ENCODE data around the gene TAS2R1. TPM values are rescaled to one million over a fixed set of nuclear protein-coding genes. Genes with fewer than 3 reads are reported as not detected.

TAS2R1 gene
- total RNA-seq, 3 donors from 2014 or later = not detected

DNA sequence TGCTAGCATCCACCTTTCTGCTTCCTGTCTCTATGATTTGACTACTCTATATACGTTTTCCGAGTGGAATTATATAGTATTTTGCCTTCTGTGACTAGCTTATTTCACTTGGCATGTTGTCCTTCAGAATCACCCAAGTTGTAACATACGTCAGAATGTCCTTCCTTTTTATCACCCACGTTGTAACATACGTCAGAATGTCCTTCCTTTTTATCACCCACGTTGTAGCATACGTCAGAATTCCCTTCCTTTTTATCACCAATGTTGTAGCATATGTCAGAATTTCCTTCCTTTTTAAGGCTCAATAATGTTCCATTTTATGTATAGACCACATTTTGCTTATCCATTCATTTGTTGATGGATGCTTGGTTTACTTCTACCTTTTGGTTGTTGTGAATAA, 22.9 kb upstream of the TAS2R1 start:
- Histone ChIP-seq H3K9me3 (no peaks in the 10 kb centered on the region), H3K36me3 (no peaks in the 10 kb centered on the region), H3K4me1 (no peaks in the 10 kb centered on the region), H3K27me3 (no peaks in the 10 kb centered on the region), H3K27ac (no peak overlapping the region), H3K4me3 (no peak overlapping the region)
- intact Hi-C loops (cut with DNase I; ENCODE audit: low total_unique reads) = no loop called here
- TF ChIP-seq POLR2AphosphoS5 (IDR thresholded peaks at IDR 0.05) = no peak
- no peak for TF ChIP-seq POLR2A (IDR thresholded peaks at IDR 0.05)
- no peak for TF ChIP-seq CTCF (IDR thresholded peaks at IDR 0.05)
- no peak for DNase-seq (ENCODE audit: low spot score in 2 of 2)

- intact Hi-C loops (cut with DNase I; ENCODE audit: low total_unique reads) = no loop called here
- H3K27me3 ChIP-seq = no peaks in the 10 kb centered on the region
- H3K9me3 ChIP-seq = no peaks in the 10 kb centered on the region
Measured at GRCh38 chr5:9652295-9652694, 22.1 kb upstream of the TAS2R1 start.

DNA sequence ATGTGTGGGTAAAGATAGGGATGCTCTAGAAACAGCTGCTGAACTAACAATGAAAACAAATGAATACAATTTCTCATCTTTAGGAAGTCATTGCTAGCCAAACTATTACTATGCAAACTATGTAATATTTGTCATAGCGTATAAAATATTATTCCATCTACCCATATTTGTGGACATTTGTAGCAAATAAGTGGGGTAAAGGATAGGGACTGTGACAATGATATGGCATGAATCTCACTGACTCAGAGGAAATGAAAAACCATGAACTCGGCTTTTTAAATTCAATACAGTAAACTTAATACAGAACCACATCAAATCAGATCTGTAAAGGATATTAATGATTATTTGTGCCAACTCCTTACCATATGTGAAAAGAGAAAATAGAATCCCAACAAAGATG, 16.7 kb upstream of the TAS2R1 start:
- Histone ChIP-seq H3K27ac (no peak overlapping the region), H3K9me3 (no peaks in the 10 kb centered on the region), H3K4me3 (no peak overlapping the region), H3K4me1 (no peaks in the 10 kb centered on the region), H3K36me3 (no peaks in the 10 kb centered on the region), H3K27me3 (no peaks in the 10 kb centered on the region)
- intact Hi-C loops (cut with DNase I; ENCODE audit: low total_unique reads) = no loop called here
- TF ChIP-seq CTCF (IDR thresholded peaks at IDR 0.05) (no peak), POLR2A (IDR thresholded peaks at IDR 0.05) (no peak), POLR2AphosphoS5 (IDR thresholded peaks at IDR 0.05) (no peak)
- no peak for DNase-seq (ENCODE audit: low spot score in 2 of 2)

More at GRCh38 chr5:9652295-9652694, 22.1 kb upstream of the TAS2R1 start:
- TF ChIP-seq POLR2A (IDR thresholded peaks at IDR 0.05) (no peak), POLR2AphosphoS5 (IDR thresholded peaks at IDR 0.05) (no peak), CTCF (IDR thresholded peaks at IDR 0.05) (no peak)
- H3K4me1 ChIP-seq = no peaks in the 10 kb centered on the region
- no peak overlapping the region for H3K27ac ChIP-seq
- DNase-seq (ENCODE audit: low spot score in 2 of 2) = no peak
- H3K4me3 ChIP-seq = no peak overlapping the region
- H3K36me3 ChIP-seq = no peaks in the 10 kb centered on the region

DNA sequence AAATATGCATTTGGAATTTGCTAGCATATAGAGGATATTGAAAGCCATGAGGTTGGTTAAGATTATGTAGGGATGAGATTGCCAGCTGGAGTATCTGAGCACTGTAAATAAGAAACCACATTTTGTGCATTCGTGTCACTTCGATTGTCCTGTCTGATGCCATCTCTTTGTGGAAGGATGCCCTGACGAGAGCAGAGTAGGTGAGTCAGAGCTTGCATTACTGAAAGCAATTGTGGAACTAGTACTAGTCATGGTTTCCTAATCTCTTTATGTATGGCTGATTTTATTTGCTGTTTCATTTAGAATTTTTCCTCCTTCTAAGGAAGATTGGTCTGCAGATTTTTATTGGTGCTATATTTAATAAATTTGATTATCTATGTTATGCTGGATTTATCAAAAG, 14.5 kb upstream of the TAS2R1 start:
- TF ChIP-seq POLR2A (IDR thresholded peaks at IDR 0.05) (no peak), POLR2AphosphoS5 (IDR thresholded peaks at IDR 0.05) (no peak), CTCF (IDR thresholded peaks at IDR 0.05) (no peak)
- Histone ChIP-seq H3K4me1 (no peaks in the 10 kb centered on the region), H3K4me3 (no peak overlapping the region), H3K9me3 (no peaks in the 10 kb centered on the region), H3K27ac (no peak overlapping the region), H3K36me3 (no peaks in the 10 kb centered on the region), H3K27me3 (no peaks in the 10 kb centered on the region)
- DNase-seq (ENCODE audit: low spot score in 2 of 2) = no peak
- intact Hi-C loops (cut with DNase I; ENCODE audit: low total_unique reads) = no loop called here

DNA sequence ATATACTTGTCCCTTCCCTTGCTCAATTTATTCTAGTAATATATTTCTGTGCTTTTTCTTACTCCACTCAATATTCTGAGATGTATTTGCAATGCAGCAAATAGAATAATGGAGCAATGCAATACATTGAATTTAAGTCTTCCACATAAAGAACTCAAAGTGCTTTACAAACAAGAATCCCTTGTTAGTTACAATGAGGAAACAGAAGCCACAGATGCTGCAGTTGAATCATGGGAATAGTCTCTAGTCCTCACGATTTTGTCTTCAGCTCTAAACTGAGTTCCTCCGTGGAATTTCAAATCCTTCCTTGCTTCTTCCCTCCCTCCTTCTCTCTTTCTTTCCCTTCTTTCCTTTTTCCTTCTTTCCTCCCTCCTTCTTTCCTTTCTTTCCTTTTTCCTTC, 12.5 kb upstream of the TAS2R1 start:
- TF ChIP-seq CTCF (IDR thresholded peaks at IDR 0.05) (no peak), POLR2AphosphoS5 (IDR thresholded peaks at IDR 0.05) (no peak), POLR2A (IDR thresholded peaks at IDR 0.05) (no peak)
- H3K27ac ChIP-seq = no peak overlapping the region
- no peak overlapping the region for H3K4me3 ChIP-seq
- no peaks in the 10 kb centered on the region for H3K36me3 ChIP-seq
- no peak for DNase-seq (ENCODE audit: low spot score in 2 of 2)
- H3K4me1 ChIP-seq = no peaks in the 10 kb centered on the region
- no peaks in the 10 kb centered on the region for H3K27me3 ChIP-seq
- peaks cover 5 to 10% of the 10 kb centered on the region in 2 donors for H3K9me3 ChIP-seq
- intact Hi-C loops (cut with DNase I; ENCODE audit: low total_unique reads) = no loop called here

Measured in breast epithelium (tissue), 4 donors.